ENCODE measurements around the gene MICAL2. TPM values are rescaled to one million over a fixed set of nuclear protein-coding genes. Genes with fewer than 3 reads are reported as not detected.

Gene MICAL2
- polyA plus RNA-seq, 2 of the 4 experiments (the other 2 are of a cell fraction) = 39.8 to 42.1 TPM

DNA sequence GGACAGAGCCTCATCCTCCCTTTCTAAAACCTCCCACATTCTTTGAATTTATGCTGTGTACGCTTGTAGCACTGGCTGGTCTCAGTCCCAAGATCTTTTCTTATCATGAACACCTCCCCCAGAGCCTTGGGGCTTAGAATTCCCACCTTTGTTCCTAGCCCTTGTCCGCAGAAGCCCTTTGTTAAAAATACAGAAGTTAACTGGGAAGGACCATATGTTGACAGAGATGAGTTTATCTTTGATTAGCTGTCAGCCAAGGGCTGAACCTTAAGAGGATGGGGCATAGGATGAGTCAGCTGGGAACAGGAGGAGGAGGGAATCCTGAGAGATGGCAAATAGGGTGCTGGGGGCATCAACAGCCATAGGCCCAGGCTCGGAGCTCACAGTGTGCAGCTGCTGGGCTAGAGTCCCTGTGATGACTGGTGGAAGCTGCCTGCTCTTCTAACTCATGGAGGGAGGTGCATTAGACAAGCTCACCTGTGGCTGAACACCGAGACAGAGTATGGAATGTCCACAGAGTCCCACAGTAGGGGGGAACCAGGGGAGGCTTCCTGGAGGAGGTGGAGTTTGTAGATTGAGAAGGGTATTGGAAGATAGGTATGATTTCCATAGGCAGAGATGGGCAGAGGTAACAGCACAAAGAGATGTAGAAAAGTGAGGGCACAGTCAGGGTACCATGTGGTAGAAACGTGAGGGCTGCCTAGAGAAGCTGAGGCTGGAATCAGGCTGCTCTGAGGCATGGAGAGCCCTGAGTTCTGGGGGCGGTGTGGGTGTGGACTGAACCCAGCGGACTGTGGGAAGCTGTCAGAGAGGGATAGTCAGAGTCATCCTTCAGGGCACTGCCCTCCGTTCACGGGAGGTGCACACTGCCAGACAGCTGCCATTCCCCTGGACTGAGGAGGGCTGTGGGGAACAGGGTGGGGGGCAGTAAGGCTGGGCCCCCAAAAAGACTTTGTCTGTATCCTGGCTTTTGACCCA lies 9.9 kb downstream of the MICAL2 start:
- TF ChIP-seq BHLHE40 (IDR thresholded peaks at IDR 0.05; ENCODE audit: low read depth, low read length) (no peak), POLR2A (IDR thresholded peaks at IDR 0.05; ENCODE audit: low read length) (no peak), KDM1A (IDR thresholded peaks at IDR 0.05; ENCODE audit: low read depth) (no peak), ZFP36 (IDR thresholded peaks at IDR 0.05; ENCODE audit: borderline replicate concordance, partially characterized antibody) (peak; percentile 63)
- Histone ChIP-seq H3K27ac (peak overlapping the region; percentile 15 to 57; a peak in 3 of 6 replicates), H3K4me3 (no peak overlapping the region), H3K4me1 (peaks cover 58% of the 10 kb centered on the region), H3K9me3 (no peaks in the 10 kb centered on the region), H3K4me2 (peak overlapping the region; percentile 54)
- FAIRE-seq (no peak), DNase-seq (ENCODE audit: low read depth in 1 of 2, low spot score in 1 of 2) (no peak), ATAC-seq (peak; percentile 15 to 51; a peak in 3 of 6 replicates)
- ChIA-PET POLR2A (interaction anchor here (1.0 to 1.9 kb wide), 2 partner anchors 10 to 14 kb away, joined by 3 to 4 read pairs; partner anchors contain the start of gene MICAL2), CTCF (interaction anchor here (0.7 to 3.8 kb wide), 11 partner anchors 11 to 161 kb away, joined by 3 to 19 read pairs (median 5); no protein-coding TSS in a partner anchor)
- 70% methylated on average over 9 of the region's 9 CpGs for WGBS (ENCODE audit: missing lambda C conversion rate)

DNA sequence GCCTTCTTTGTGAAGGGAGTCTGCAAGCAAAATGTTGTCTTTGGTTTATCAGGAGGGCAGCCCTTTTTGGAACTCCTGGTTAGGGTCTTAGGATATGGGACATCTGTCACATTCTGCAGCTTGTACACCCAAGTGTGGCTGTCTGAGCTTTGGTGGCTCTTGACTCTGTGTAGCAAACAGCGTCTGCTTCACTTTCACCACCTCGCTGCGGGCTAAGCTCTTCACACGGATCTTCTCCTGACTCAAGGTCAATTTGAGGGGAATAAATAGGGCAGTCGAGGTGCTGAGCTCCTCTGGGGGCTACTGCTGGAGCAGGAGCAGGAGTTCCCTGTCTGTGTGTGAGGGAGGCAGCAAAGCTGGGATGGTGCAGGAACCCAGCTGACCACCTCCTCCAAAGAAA lies 10.6 kb downstream of the MICAL2 start:
- CTCF ChIA-PET = interaction anchor here (1.0 to 3.8 kb wide), 11 partner anchors 12 to 161 kb away, joined by 3 to 19 read pairs (median 5); no protein-coding TSS in a partner anchor
- H3K4me1 ChIP-seq = peaks cover 65% of the 10 kb centered on the region
- ATAC-seq = no peak

DNA sequence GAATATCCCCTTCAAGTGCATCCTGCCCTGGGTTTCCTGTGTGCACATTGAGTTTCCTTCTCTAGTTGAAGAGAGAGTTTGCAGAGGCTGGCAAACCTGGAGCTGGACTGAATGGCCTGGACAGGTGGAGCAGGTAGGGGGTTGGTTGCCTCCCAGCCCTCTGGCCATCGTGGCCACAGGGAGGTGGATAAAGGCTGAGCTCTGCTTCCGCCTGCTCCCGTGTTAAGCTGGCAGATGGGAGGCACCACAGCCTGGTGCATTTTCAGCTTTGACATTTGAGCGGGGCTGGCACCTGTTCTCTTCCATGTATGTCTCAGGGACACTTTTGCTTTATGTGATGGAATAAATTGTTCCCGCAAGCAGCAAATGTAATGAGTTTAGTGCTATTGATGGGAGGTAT lies 11.1 kb downstream of the MICAL2 start:
- peaks cover 70% of the 10 kb centered on the region for H3K4me1 ChIP-seq
- no peak for TF ChIP-seq PHF8 (IDR thresholded peaks at IDR 0.05; ENCODE audit: borderline replicate concordance, low read depth)
- ATAC-seq (no peak), DNase-seq (ENCODE audit: low read depth in 1 of 2, low spot score in 1 of 2) (no peak), FAIRE-seq (no peak)
- H3K9me3 ChIP-seq = no peaks in the 10 kb centered on the region
- 88% methylated on average over 5 of the region's 5 CpGs for WGBS (ENCODE audit: missing lambda C conversion rate)
- ChIA-PET CTCF (interaction anchor here (0.6 to 3.8 kb wide), 15 partner anchors 11 to 160 kb away, joined by 3 to 19 read pairs (median 5); no protein-coding TSS in a partner anchor), POLR2A (interaction anchor here (1.0 to 1.9 kb wide), 2 partner anchors 11 to 13 kb away, joined by 3 to 4 read pairs; partner anchors contain the start of gene MICAL2)
- H3K27ac ChIP-seq = peak overlapping the region in 1 of 2 experiments; percentile 57; a peak in 2 of 6 replicates
- no peak overlapping the region for H3K4me2 ChIP-seq
- no peak overlapping the region for H3K4me3 ChIP-seq

More for the DNA sequence above, 10.6 kb downstream of the MICAL2 start:
- H3K9me3 ChIP-seq = no peaks in the 10 kb centered on the region
- POLR2A ChIA-PET = interaction anchor here (1.0 to 1.9 kb wide), 2 partner anchors 10 to 14 kb away, joined by 3 to 4 read pairs; partner anchors contain the start of gene MICAL2
- peak overlapping the region in 1 of 2 experiments; percentile 57; a peak in 3 of 6 replicates for H3K27ac ChIP-seq
- DNase-seq (ENCODE audit: low read depth in 1 of 2, low spot score in 1 of 2) (no peak), FAIRE-seq (no peak)
- no peak for TF ChIP-seq EHMT2 (IDR thresholded peaks at IDR 0.05; ENCODE audit: low read depth)
- TF ChIP-seq NR3C1 (IDR thresholded peaks at IDR 0.05) = no peak
- TF ChIP-seq, protein P1, sequence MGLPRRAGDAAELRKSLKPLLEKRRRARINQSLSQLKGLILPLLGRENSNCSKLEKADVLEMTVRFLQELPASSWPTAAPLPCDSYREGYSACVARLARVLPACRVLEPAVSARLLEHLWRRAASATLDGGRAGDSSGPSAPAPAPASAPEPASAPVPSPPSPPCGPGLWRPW (IDR thresholded peaks at IDR 0.05) = no peak
- TF ChIP-seq, protein P2, sequence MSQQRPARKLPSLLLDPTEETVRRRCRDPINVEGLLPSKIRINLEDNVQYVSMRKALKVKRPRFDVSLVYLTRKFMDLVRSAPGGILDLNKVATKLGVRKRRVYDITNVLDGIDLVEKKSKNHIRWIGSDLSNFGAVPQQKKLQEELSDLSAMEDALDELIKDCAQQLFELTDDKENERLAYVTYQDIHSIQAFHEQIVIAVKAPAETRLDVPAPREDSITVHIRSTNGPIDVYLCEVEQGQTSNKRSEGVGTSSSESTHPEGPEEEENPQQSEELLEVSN (IDR thresholded peaks at IDR 0.05; ENCODE audit: borderline replicate concordance, low read depth) = no peak
- TF ChIP-seq HOXA7 (CRISPR knock-in tag; IDR thresholded peaks at IDR 0.05) = no peak
- TF ChIP-seq BHLHE40 (IDR thresholded peaks at IDR 0.05; ENCODE audit: low read depth, low read length) = no peak
- no peak for TF ChIP-seq PHF8 (IDR thresholded peaks at IDR 0.05; ENCODE audit: borderline replicate concordance, low read depth)
- no peak for TF ChIP-seq ZNF302 (CRISPR knock-in tag; IDR thresholded peaks at IDR 0.05)
- no peak for TF ChIP-seq FOXS1 (CRISPR knock-in tag; IDR thresholded peaks at IDR 0.05)
- TF ChIP-seq, protein P3, sequence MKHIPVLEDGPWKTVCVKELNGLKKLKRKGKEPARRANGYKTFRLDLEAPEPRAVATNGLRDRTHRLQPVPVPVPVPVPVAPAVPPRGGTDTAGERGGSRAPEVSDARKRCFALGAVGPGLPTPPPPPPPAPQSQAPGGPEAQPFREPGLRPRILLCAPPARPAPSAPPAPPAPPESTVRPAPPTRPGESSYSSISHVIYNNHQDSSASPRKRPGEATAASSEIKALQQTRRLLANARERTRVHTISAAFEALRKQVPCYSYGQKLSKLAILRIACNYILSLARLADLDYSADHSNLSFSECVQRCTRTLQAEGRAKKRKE (CRISPR knock-in tag; IDR thresholded peaks at IDR 0.05; ENCODE audit: low read depth) = no peak
- TF ChIP-seq GATA3 (IDR thresholded peaks at IDR 0.05; ENCODE audit: borderline replicate concordance) = no peak
- TF ChIP-seq POLR2A (IDR thresholded peaks at IDR 0.05; ENCODE audit: low read length) = no peak
- no peak for TF ChIP-seq ZFP36 (IDR thresholded peaks at IDR 0.05; ENCODE audit: borderline replicate concordance, partially characterized antibody)
- TF ChIP-seq CBX8 (IDR thresholded peaks at IDR 0.05) = no peak
- no peak overlapping the region for H3K4me3 ChIP-seq
- WGBS (ENCODE audit: missing lambda C conversion rate) = 81% methylated on average over 5 of the region's 5 CpGs
- no peak overlapping the region for H3K4me2 ChIP-seq

Data from A549 (cell line).